Keratinocyte (primary cell): ENCODE results near the gene PYGO1. TPM values are rescaled to one million over a fixed set of nuclear protein-coding genes. Genes with fewer than 3 reads are reported as not detected.

Experiments
- DNase-seq: peaks from one replicate; pipeline ENCODE4 v3.0.0-alpha.2; 2011; ENCODE audit warnings: low read depth, missing footprints, low spot score
- FAIRE-seq: peaks from 2 replicates; lab custom pipeline; 2011; peaks lifted over from hg19 to GRCh38; lab: Jason Lieb, UNC
- H2AFZ ChIP-seq: 2 replicates; pipeline ENCODE4 v1.6.0; 2012; ENCODE audit warnings: low read length, control low read depth, inconsistent platforms; ENCODE audit not compliant: control insufficient read depth
- H3K27ac ChIP-seq: 2 replicates; pipeline ENCODE4 v1.5.1; 2011; ENCODE audit warnings: low read length; ENCODE audit not compliant: control insufficient read depth, insufficient read depth
- H3K27me3 ChIP-seq: 3 replicates; pipeline ENCODE4 v1.6.0; 2011; ENCODE audit warnings: low read length; ENCODE audit not compliant: control insufficient read depth, insufficient read depth; ENCODE audit errors: extremely low read depth
- H3K36me3 ChIP-seq, 2 experiments: 2 replicates in 1 of 2; 3 replicates in 1 of 2; pipeline ENCODE4 v1.5.1; 2011; ENCODE audit warnings: low read length in 2 of 2, mild to moderate bottlenecking in 1 of 2; ENCODE audit not compliant: control insufficient read depth in 2 of 2, insufficient read depth in 2 of 2; ENCODE audit errors: extremely low read depth in 1 of 2
- H3K4me1 ChIP-seq: 3 replicates; pipeline ENCODE4 v1.5.1; 2011; ENCODE audit warnings: low read length; ENCODE audit not compliant: control insufficient read depth, insufficient read depth; ENCODE audit errors: extremely low read depth
- H3K4me2 ChIP-seq: 3 replicates; pipeline ENCODE4 v1.6.0; 2011; ENCODE audit warnings: low read depth, low read length; ENCODE audit not compliant: control insufficient read depth, insufficient read depth; ENCODE audit errors: extremely low read depth
- H3K4me3 ChIP-seq, 3 experiments: fragments of 200-600 bp in 1 of 3; sonication (generic) in 1 of 3; 2 replicates in 2 of 3; 3 replicates in 1 of 3; pipeline ENCODE4 v1.5.1; 2011 to 2016; ENCODE audit warnings: low read length in 3 of 3, mild to moderate bottlenecking in 3 of 3, control low read depth in 2 of 3, inconsistent platforms in 1 of 3, low read depth in 1 of 3, mixed read lengths in 1 of 3, mixed run types in 1 of 3, moderate library complexity in 1 of 3; ENCODE audit not compliant: control insufficient read depth in 2 of 3, insufficient read depth in 2 of 3; ENCODE audit errors: extremely low read depth in 1 of 3
- H3K79me2 ChIP-seq: 2 replicates; pipeline ENCODE4 v1.6.0; 2012; ENCODE audit warnings: low read length; ENCODE audit not compliant: control insufficient read depth, insufficient read depth
- H3K9ac ChIP-seq: 3 replicates; pipeline ENCODE4 v1.6.0; 2011; ENCODE audit warnings: low read length; ENCODE audit not compliant: control insufficient read depth, insufficient read depth; ENCODE audit errors: extremely low read depth
- H3K9me1 ChIP-seq: 3 replicates; pipeline ENCODE4 v1.6.0; 2011; ENCODE audit warnings: low read length; ENCODE audit not compliant: control insufficient read depth, insufficient read depth; ENCODE audit errors: extremely low read depth
- H3K9me3 ChIP-seq: 2 replicates; pipeline ENCODE4 v1.5.1; 2012; ENCODE audit warnings: low read depth, low read length; ENCODE audit not compliant: control insufficient read depth
- H4K20me1 ChIP-seq: 3 replicates; pipeline ENCODE4 v1.6.0; 2011; ENCODE audit warnings: low read length; ENCODE audit not compliant: control insufficient read depth, insufficient read depth; ENCODE audit errors: extremely low read depth
- CTCF ChIP-seq, 3 experiments: IDR thresholded peaks in 1 of 3; conservative IDR thresholded peaks in 1 of 3; optimal IDR thresholded peaks in 1 of 3; 2 replicates in 2 of 3; 3 replicates in 1 of 3; pipeline versions ENCODE3 to v1.5.1; 2011; ENCODE audit warnings: low read length in 3 of 3, mild to moderate bottlenecking in 3 of 3, moderate library complexity in 2 of 3, control low read depth in 1 of 3, inconsistent platforms in 1 of 3; ENCODE audit not compliant: insufficient read depth in 2 of 3; ENCODE audit errors: extremely low read depth in 1 of 3
- EZH2 ChIP-seq: IDR thresholded peaks from one replicate; pipeline ENCODE4 v1.6.1; 2012; ENCODE audit warnings: inconsistent platforms, mild to moderate bottlenecking, low read length, moderate library complexity
- dilution Hi-C: fragments of 300-500 bp; cut with MboI; formaldehyde crosslinking; loops from one replicate; pipeline ENCODE4 v1.7.0; 2020; ENCODE audit warnings: low sequenced_read_pairs; ENCODE audit not compliant: extremely low pct_ligation_motif_present
- polyA plus RNA-seq, 5 experiments: library from polyadenylated mRNA; depleted of rRNA in 3 of 5; stranded (reverse) in 3 of 5; stranded (forward) in 1 of 5; unstranded in 1 of 5; fragments of >200 nt; gene quantifications; 1 replicate in 1 of 5; 2 replicates in 3 of 5; 3 replicates in 1 of 5; pipeline versions ENCODE4 v1.2.1 to v1.2.3, GENCODE V29; 2011 to 2012; ENCODE audit warnings: missing spikeins in 2 of 5, low read depth in 1 of 5, low replicate concordance in 1 of 5

PYGO1 gene
- polyA plus RNA-seq, 1 donor (not counting 4 experiments of a cell fraction or from before 2014, with no cell fraction given) = 2.2 TPM

GRCh38 chr15:55530861-55531313 lies 57.3 kb downstream of the PYGO1 start:
- dilution Hi-C loops = no loop called here
- no peak overlapping the region for H3K9ac ChIP-seq
- no peaks in the 10 kb centered on the region for H3K36me3 ChIP-seq
- no peaks in the 10 kb centered on the region for H3K79me2 ChIP-seq
- H3K4me3 ChIP-seq = no peak overlapping the region
- H3K27me3 ChIP-seq = no peaks in the 10 kb centered on the region
- TF ChIP-seq CTCF (optimal IDR thresholded peaks at IDR 0.05 in 1 of 3, IDR thresholded peaks at IDR 0.05 in 1 of 3, conservative IDR thresholded peaks at IDR 0.05 in 1 of 3; ENCODE audit: extremely low read depth in 1 of 3, insufficient read depth in 2 of 3, low read length in 3 of 3) (no peak), EZH2 (no peak)
- H3K9me1 ChIP-seq = no peaks in the 10 kb centered on the region
- H3K27ac ChIP-seq = no peak overlapping the region
- no peaks in the 10 kb centered on the region for H3K9me3 ChIP-seq
- DNase-seq (no peak), FAIRE-seq (no peak)
- H2AFZ ChIP-seq = peak overlapping the region; percentile 17
- H3K4me1 ChIP-seq = no peaks in the 10 kb centered on the region
- no peak overlapping the region for H3K4me2 ChIP-seq
- H4K20me1 ChIP-seq = no peaks in the 10 kb centered on the region

- dilution Hi-C loops = no loop called here
- no peaks in the 10 kb centered on the region for H3K79me2 ChIP-seq
- H3K9me1 ChIP-seq = no peaks in the 10 kb centered on the region
- FAIRE-seq (no peak), DNase-seq (no peak)
- no peak overlapping the region for H3K4me3 ChIP-seq
- no peak overlapping the region for H3K4me2 ChIP-seq
- H3K9me3 ChIP-seq = no peaks in the 10 kb centered on the region
- no peaks in the 10 kb centered on the region for H3K4me1 ChIP-seq
- no peaks in the 10 kb centered on the region for H3K27me3 ChIP-seq
- H2AFZ ChIP-seq = no peak overlapping the region
- no peak overlapping the region for H3K9ac ChIP-seq
- no peaks in the 10 kb centered on the region for H3K36me3 ChIP-seq
- H4K20me1 ChIP-seq = no peaks in the 10 kb centered on the region
- H3K27ac ChIP-seq = no peak overlapping the region
- TF ChIP-seq CTCF (optimal IDR thresholded peaks at IDR 0.05 in 1 of 3, IDR thresholded peaks at IDR 0.05 in 1 of 3, conservative IDR thresholded peaks at IDR 0.05 in 1 of 3; ENCODE audit: extremely low read depth in 1 of 3, insufficient read depth in 2 of 3, low read length in 3 of 3) = no peak
- no peak for TF ChIP-seq EZH2
Observed at GRCh38 chr15:55528812-55529211, 59.3 kb downstream of the PYGO1 start.
